ENCODE results near the gene SETDB2. TPM values are rescaled to one million over a fixed set of nuclear protein-coding genes. Genes with fewer than 3 reads are reported as not detected.

SETDB2 gene
- polyA plus RNA-seq, 1 donor (not counting 4 experiments of a cell fraction or from before 2014, with no cell fraction given) = 5.6 TPM

DNA sequence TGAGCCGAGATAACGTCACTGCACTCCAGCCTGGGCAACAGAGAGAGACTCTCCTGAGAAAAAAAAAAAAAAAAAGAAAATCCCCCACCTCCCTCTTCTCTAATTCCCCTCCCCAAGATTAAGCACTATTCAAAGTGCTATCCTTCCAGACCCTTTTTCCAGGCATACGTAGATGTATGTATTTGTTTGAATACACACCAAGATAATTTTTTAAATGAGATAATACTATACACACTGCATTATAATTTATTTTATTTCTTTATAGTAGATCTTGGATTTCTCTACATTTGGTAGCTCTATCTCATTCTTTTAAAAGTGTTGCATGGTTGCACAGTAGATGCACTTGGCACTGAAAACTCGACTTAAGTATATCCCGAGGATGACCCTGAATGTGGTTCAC, 32.7 kb upstream of the SETDB2 start:
- no peaks in the 10 kb centered on the region for H4K20me1 ChIP-seq (ENCODE audit: control insufficient read depth, extremely low read depth, insufficient read depth, low read length)
- DNase-seq (ENCODE audit: low read depth, low spot score) (no peak), FAIRE-seq (no peak)
- no peaks in the 10 kb centered on the region for H3K9me1 ChIP-seq (ENCODE audit: control insufficient read depth, extremely low read depth, insufficient read depth, low read length)
- no peak overlapping the region for H3K4me2 ChIP-seq (ENCODE audit: control insufficient read depth, extremely low read depth, insufficient read depth, low read depth, low read length)
- no peaks in the 10 kb centered on the region for H3K79me2 ChIP-seq (ENCODE audit: control insufficient read depth, insufficient read depth, low read length)
- H3K4me3 ChIP-seq (ENCODE audit: control insufficient read depth in 2 of 3, extremely low read depth in 1 of 3, insufficient read depth in 2 of 3, low read depth in 1 of 3, low read length in 3 of 3) = no peak overlapping the region
- no peaks in the 10 kb centered on the region for H3K4me1 ChIP-seq (ENCODE audit: control insufficient read depth, extremely low read depth, insufficient read depth, low read length)
- H3K9me3 ChIP-seq (ENCODE audit: control insufficient read depth, low read depth, low read length) = no peaks in the 10 kb centered on the region
- no peak overlapping the region for H3K9ac ChIP-seq (ENCODE audit: control insufficient read depth, extremely low read depth, insufficient read depth, low read length)
- no peaks in the 10 kb centered on the region for H3K36me3 ChIP-seq (ENCODE audit: control insufficient read depth in 2 of 2, extremely low read depth in 1 of 2, insufficient read depth in 2 of 2, low read length in 2 of 2)
- TF ChIP-seq, protein P1, sequence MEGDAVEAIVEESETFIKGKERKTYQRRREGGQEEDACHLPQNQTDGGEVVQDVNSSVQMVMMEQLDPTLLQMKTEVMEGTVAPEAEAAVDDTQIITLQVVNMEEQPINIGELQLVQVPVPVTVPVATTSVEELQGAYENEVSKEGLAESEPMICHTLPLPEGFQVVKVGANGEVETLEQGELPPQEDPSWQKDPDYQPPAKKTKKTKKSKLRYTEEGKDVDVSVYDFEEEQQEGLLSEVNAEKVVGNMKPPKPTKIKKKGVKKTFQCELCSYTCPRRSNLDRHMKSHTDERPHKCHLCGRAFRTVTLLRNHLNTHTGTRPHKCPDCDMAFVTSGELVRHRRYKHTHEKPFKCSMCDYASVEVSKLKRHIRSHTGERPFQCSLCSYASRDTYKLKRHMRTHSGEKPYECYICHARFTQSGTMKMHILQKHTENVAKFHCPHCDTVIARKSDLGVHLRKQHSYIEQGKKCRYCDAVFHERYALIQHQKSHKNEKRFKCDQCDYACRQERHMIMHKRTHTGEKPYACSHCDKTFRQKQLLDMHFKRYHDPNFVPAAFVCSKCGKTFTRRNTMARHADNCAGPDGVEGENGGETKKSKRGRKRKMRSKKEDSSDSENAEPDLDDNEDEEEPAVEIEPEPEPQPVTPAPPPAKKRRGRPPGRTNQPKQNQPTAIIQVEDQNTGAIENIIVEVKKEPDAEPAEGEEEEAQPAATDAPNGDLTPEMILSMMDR (optimal IDR thresholded peaks at IDR 0.05 in 1 of 3, IDR thresholded peaks at IDR 0.05 in 1 of 3, conservative IDR thresholded peaks at IDR 0.05 in 1 of 3; ENCODE audit: extremely low read depth in 1 of 3, insufficient read depth in 2 of 3, low read length in 3 of 3) = no peak
- no peak for TF ChIP-seq EZH2 (IDR thresholded peaks at IDR 0.05; ENCODE audit: low read length)
- no peaks in the 10 kb centered on the region for H3K27me3 ChIP-seq (ENCODE audit: control insufficient read depth, extremely low read depth, insufficient read depth, low read length)
- no peak overlapping the region for H2AFZ ChIP-seq (ENCODE audit: control insufficient read depth, low read length)
- no peak overlapping the region for H3K27ac ChIP-seq (ENCODE audit: control insufficient read depth, insufficient read depth, low read length)
- dilution Hi-C loops (cut with MboI; ENCODE audit: extremely low pct_ligation_motif_present, low sequenced_read_pairs) = no loop called here

DNA sequence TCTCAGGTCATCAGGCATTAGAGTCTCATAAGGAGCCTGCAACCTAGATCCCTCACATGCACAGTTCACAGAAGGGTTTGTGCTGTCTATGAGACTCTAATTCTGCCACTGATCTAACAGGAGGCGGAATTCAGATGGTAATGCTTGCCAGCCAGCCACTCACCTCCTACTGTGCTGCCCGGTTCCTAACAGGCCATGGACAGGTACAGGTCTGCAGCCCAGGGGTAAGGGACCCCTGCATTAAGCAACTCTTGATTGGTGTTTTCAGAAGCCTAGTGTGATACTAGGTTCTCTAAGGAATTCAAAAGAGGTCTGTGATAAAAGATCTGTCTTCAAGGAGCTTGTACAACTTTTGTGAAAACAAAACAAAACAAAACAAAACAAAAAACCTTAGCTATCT, 31.3 kb upstream of the SETDB2 start:
- H3K27me3 ChIP-seq (ENCODE audit: control insufficient read depth, extremely low read depth, insufficient read depth, low read length) = no peaks in the 10 kb centered on the region
- H3K9ac ChIP-seq (ENCODE audit: control insufficient read depth, extremely low read depth, insufficient read depth, low read length) = no peak overlapping the region
- DNase-seq (ENCODE audit: low read depth, low spot score) = no peak
- H3K4me3 ChIP-seq (ENCODE audit: control insufficient read depth in 2 of 3, extremely low read depth in 1 of 3, insufficient read depth in 2 of 3, low read depth in 1 of 3, low read length in 3 of 3) = no peak overlapping the region
- H3K4me1 ChIP-seq (ENCODE audit: control insufficient read depth, extremely low read depth, insufficient read depth, low read length) = no peaks in the 10 kb centered on the region
- dilution Hi-C loops (cut with MboI; ENCODE audit: extremely low pct_ligation_motif_present, low sequenced_read_pairs) = no loop called here
- no peak overlapping the region for H3K27ac ChIP-seq (ENCODE audit: control insufficient read depth, insufficient read depth, low read length)
- no peaks in the 10 kb centered on the region for H3K36me3 ChIP-seq (ENCODE audit: control insufficient read depth in 2 of 2, extremely low read depth in 1 of 2, insufficient read depth in 2 of 2, low read length in 2 of 2)
- TF ChIP-seq EZH2 (IDR thresholded peaks at IDR 0.05; ENCODE audit: low read length) = no peak
- TF ChIP-seq, protein P1 (optimal IDR thresholded peaks at IDR 0.05 in 1 of 3, IDR thresholded peaks at IDR 0.05 in 1 of 3, conservative IDR thresholded peaks at IDR 0.05 in 1 of 3; ENCODE audit: extremely low read depth in 1 of 3, insufficient read depth in 2 of 3, low read length in 3 of 3) = no peak
- no peak overlapping the region for H2AFZ ChIP-seq (ENCODE audit: control insufficient read depth, low read length)
- FAIRE-seq = no peak
- no peak overlapping the region for H3K4me2 ChIP-seq (ENCODE audit: control insufficient read depth, extremely low read depth, insufficient read depth, low read depth, low read length)
- H4K20me1 ChIP-seq (ENCODE audit: control insufficient read depth, extremely low read depth, insufficient read depth, low read length) = no peaks in the 10 kb centered on the region
- no peaks in the 10 kb centered on the region for H3K79me2 ChIP-seq (ENCODE audit: control insufficient read depth, insufficient read depth, low read length)
- H3K9me1 ChIP-seq (ENCODE audit: control insufficient read depth, extremely low read depth, insufficient read depth, low read length) = no peaks in the 10 kb centered on the region
- H3K9me3 ChIP-seq (ENCODE audit: control insufficient read depth, low read depth, low read length) = no peaks in the 10 kb centered on the region

All from keratinocyte (primary cell).